ENCODE measurements around the gene PYGM.

- TF ChIP-seq, protein P1, sequence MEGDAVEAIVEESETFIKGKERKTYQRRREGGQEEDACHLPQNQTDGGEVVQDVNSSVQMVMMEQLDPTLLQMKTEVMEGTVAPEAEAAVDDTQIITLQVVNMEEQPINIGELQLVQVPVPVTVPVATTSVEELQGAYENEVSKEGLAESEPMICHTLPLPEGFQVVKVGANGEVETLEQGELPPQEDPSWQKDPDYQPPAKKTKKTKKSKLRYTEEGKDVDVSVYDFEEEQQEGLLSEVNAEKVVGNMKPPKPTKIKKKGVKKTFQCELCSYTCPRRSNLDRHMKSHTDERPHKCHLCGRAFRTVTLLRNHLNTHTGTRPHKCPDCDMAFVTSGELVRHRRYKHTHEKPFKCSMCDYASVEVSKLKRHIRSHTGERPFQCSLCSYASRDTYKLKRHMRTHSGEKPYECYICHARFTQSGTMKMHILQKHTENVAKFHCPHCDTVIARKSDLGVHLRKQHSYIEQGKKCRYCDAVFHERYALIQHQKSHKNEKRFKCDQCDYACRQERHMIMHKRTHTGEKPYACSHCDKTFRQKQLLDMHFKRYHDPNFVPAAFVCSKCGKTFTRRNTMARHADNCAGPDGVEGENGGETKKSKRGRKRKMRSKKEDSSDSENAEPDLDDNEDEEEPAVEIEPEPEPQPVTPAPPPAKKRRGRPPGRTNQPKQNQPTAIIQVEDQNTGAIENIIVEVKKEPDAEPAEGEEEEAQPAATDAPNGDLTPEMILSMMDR (IDR thresholded peaks at IDR 0.05) = no peak
- TF ChIP-seq POLR2A (IDR thresholded peaks at IDR 0.05) = no peak
Observed at GRCh38 chr11:64719406-64719805, 40.4 kb downstream of the PYGM start.

All from testis (tissue), 2 donors.